H1 (cell line): Measurements from ENCODE around the gene ADAMTS4. TPM values are rescaled to one million over a fixed set of nuclear protein-coding genes. Genes with fewer than 3 reads are reported as not detected.

ENCODE experiments used
- ASH2L ChIP-seq: fragments of 200-600, 300-600 bp; sonication (generic); IDR thresholded peaks from one replicate; pipeline ENCODE4 v1.7.1; 2017; ENCODE audit warnings: low read length
- ATF3 ChIP-seq: IDR thresholded peaks from 2 replicates; pipeline ENCODE4 v1.6.1; 2011; ENCODE audit warnings: low read depth, mild to moderate bottlenecking, low read length; ENCODE audit not compliant: insufficient read depth
- CTBP2 ChIP-seq: IDR thresholded peaks from 2 replicates; pipeline ENCODE4 v1.7.0; 2011; ENCODE audit warnings: borderline replicate concordance, mild to moderate bottlenecking, moderate library complexity, mixed read lengths, low read length; ENCODE audit not compliant: insufficient read depth, insufficient read length
- EZH2 ChIP-seq: fragments of 200-600 bp; sonication (generic); IDR thresholded peaks from 2 replicates; pipeline ENCODE4 v1.7.1; 2012; ENCODE audit warnings: low read depth, mild to moderate bottlenecking, moderate library complexity, low read length, inconsistent platforms; ENCODE audit not compliant: severe bottlenecking
- KDM5A ChIP-seq: fragments of 200-600 bp; IDR thresholded peaks from 2 replicates; pipeline ENCODE4 v1.7.1; 2012; ENCODE audit warnings: mild to moderate bottlenecking, low read length, inconsistent platforms, mixed read lengths
- NRF1 ChIP-seq: IDR thresholded peaks from 2 replicates; pipeline ENCODE4 v1.6.1; 2011; ENCODE audit warnings: mild to moderate bottlenecking, low read depth, low read length, improper control_type of control experiment
- POLR2AphosphoS5 ChIP-seq: IDR thresholded peaks from 2 replicates; pipeline ENCODE4 v1.6.1; 2011; ENCODE audit warnings: low read depth, low read length
- POU5F1 ChIP-seq: IDR thresholded peaks from 2 replicates; pipeline ENCODE4 v1.6.1; 2011; ENCODE audit warnings: low read depth, mild to moderate bottlenecking, low read length, moderate library complexity
- RBBP5 ChIP-seq: IDR thresholded peaks from 2 replicates; pipeline ENCODE4 v1.7.1; 2012; ENCODE audit warnings: low read depth, mild to moderate bottlenecking, inconsistent platforms, low read length, moderate library complexity, borderline replicate concordance
- RFX5 ChIP-seq: IDR thresholded peaks from 2 replicates; pipeline ENCODE4 v1.6.1; 2011; ENCODE audit warnings: low read depth, low read length, improper control_type of control experiment, borderline replicate concordance
- SIN3A ChIP-seq, 2 experiments: IDR thresholded peaks in 1 of 2; conservative IDR thresholded peaks in 1 of 2; 2 replicates each; pipeline ENCODE4 v1.6.1; 2011 to 2012; ENCODE audit warnings: low read length in 2 of 2, improper control_type of control experiment in 1 of 2, low read depth in 1 of 2, mild to moderate bottlenecking in 1 of 2
- SP4 ChIP-seq: IDR thresholded peaks from 2 replicates; pipeline ENCODE4 v1.6.1; 2012; ENCODE audit warnings: low read length, inconsistent platforms
- TAF1 ChIP-seq: IDR thresholded peaks from 2 replicates; pipeline ENCODE4 v1.6.1; 2011; ENCODE audit warnings: mild to moderate bottlenecking, low read depth, low read length
- polyA plus RNA-seq, 7 experiments: library from polyadenylated mRNA; depleted of rRNA in 3 of 7; stranded (reverse) in 5 of 7; unstranded in 2 of 7; fragments of >200 nt in 5 of 7; fragments of 200-250 nt in 2 of 7; gene quantifications; 1 replicate in 5 of 7; 2 replicates in 1 of 7; 4 replicates in 1 of 7; pipeline versions ENCODE4 v1.2.1 to v1.2.3, GENCODE V29; 2011 to 2013; ENCODE audit warnings: missing spikeins in 2 of 7, mixed read lengths in 2 of 7
- total RNA-seq: library from RNA; stranded (reverse); fragmentation: NEBNext Ultra II Directional; extraction: Animal tissue kit (Norgen Biotek cat#: 25700); gene quantifications from 2 replicates; pipeline ENCODE4 v1.2.1, GENCODE V29; 2021
- TF ChIP-seq, protein P1 (sequence below): IDR thresholded peaks from 2 replicates; pipeline ENCODE4 v1.6.1; 2012; ENCODE audit warnings: inconsistent platforms
- TF ChIP-seq, protein P2 (sequence below): IDR thresholded peaks from 2 replicates; pipeline ENCODE4 v1.6.1; 2012; ENCODE audit warnings: inconsistent platforms

Gene ADAMTS4
- total and polyA plus RNA-seq, 2 of the 8 experiments (the other 6 are each of a cell fraction or from before 2014, with no cell fraction given), result 4.6 to 7.2 TPM

DNA sequence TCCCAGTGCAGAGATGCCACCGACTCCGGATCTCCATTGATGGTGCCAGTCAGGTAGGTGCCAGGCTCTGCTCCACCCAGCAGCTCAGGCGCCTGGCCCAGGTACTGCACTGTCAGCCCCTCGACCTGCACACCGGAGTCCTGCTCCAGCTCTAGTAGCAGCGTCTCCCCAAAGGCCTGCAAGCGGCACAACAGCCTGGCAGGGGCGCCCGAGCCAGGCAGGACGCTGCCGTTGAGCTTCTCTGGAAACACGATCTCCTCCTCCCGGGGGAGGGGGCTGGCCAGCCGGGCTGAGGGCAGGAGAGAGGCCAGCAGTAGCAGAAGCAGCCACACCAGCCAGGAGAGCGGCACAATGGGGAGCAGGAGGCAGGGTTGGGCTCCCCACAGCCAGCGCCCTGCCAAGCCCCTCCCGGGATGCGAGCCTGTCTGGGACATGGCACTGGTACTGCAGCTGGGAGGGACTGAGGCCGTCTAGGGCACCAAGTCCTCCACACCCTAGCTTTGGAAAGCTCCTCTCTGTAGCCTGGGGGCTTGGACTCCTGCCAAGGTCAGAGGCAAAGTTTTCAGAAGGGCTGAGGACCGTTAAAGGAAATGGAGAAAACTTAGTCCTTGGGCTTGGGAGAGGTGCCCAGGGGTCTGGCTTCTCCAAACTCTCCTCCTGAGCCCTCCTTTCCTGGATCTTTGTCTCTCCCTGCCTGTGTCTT lies 509 bp downstream of the ADAMTS4 start (continued):
- TF ChIP-seq KDM5A, result no peak
- no peak for TF ChIP-seq ATF3
- TF ChIP-seq NRF1, result no peak
- no peak for TF ChIP-seq SP4
- TF ChIP-seq TAF1, result peak; percentile 45
- TF ChIP-seq ASH2L, result no peak
- no peak for TF ChIP-seq RFX5
- no peak for TF ChIP-seq POU5F1
- TF ChIP-seq, protein P1, sequence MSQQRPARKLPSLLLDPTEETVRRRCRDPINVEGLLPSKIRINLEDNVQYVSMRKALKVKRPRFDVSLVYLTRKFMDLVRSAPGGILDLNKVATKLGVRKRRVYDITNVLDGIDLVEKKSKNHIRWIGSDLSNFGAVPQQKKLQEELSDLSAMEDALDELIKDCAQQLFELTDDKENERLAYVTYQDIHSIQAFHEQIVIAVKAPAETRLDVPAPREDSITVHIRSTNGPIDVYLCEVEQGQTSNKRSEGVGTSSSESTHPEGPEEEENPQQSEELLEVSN, result no peak
- peak; percentile 34 for TF ChIP-seq POLR2AphosphoS5
- TF ChIP-seq RBBP5, result 0 out of 2 replicates have a peak, but pooled peaks have one; percentile 67
- TF ChIP-seq, protein P2, sequence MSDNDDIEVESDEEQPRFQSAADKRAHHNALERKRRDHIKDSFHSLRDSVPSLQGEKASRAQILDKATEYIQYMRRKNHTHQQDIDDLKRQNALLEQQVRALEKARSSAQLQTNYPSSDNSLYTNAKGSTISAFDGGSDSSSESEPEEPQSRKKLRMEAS, result no peak
- TF ChIP-seq EZH2, result no peak
- TF ChIP-seq SIN3A (conservative IDR thresholded peaks at IDR 0.05 in 1 of 2, IDR thresholded peaks at IDR 0.05 in 1 of 2; ENCODE audit: low read depth in 1 of 2, low read length in 2 of 2), result peak in 1 of 2 experiments; percentile 32; a peak in 1 of 4 replicates
- TF ChIP-seq CTBP2, result no peak
